C4-2B (cell line): ENCODE measurements around the gene ODF2.
A peak's percentile ranks its signal among the peaks of the same experiment; 100 is the strongest.

Source experiments
- H3K27ac ChIP-seq: fragments of 450-650 bp; 2 replicates; pipeline ENCODE4 v1.5.1; 2017
- CTCF ChIP-seq: fragments of 450-650 bp; conservative IDR thresholded peaks from 2 replicates; pipeline ENCODE4 v1.5.1; 2017; ENCODE audit warnings: mild to moderate bottlenecking
- ZFX ChIP-seq: fragments of 450-650 bp; IDR thresholded peaks from 2 replicates; pipeline ENCODE4 v1.6.1; 2017

The ODF2 gene

DNA sequence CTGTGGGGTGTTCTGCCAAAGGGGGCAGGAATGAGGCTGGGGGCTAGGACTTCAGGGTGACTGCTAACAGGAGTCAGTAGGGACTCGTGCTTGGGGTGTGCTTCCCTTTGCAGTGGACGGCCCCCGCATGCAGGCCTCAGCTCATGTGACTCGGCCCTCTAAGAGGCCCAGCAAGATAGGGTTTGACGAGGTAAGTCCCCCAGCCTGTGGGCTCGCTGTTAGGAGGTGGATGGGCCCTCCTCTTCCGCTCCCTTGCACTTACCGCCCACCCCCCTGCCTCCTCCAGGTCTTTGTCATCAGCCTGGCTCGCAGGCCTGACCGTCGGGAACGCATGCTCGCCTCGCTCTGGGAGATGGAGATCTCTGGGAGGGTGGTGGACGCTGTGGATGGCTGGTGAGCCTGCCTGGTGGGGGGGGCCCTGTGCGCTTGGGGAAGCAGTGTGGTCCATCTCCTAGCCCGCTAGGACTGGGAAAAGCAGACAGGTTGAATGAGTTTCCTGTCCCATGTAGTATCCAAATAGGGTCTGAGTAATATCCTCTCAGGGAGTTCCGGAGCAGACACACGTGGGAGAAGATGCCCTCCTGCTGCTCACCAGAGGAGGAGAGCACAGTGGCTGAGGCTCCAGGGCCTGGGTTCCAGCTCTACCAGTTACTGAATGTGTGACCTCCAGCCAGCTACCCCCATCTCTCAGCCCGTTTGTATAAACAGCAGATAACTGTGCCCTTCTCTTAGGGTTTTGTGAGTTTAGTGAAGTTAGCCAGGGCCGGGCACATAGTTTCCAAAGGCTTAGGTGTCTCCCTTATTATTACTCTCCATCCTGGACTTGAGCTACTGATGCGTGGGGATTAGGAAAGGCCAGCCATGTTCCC, 26.9 kb upstream of the ODF2 start:
- no peak overlapping the region for H3K27ac ChIP-seq
- TF ChIP-seq CTCF (no peak), ZFX (no peak)

DNA sequence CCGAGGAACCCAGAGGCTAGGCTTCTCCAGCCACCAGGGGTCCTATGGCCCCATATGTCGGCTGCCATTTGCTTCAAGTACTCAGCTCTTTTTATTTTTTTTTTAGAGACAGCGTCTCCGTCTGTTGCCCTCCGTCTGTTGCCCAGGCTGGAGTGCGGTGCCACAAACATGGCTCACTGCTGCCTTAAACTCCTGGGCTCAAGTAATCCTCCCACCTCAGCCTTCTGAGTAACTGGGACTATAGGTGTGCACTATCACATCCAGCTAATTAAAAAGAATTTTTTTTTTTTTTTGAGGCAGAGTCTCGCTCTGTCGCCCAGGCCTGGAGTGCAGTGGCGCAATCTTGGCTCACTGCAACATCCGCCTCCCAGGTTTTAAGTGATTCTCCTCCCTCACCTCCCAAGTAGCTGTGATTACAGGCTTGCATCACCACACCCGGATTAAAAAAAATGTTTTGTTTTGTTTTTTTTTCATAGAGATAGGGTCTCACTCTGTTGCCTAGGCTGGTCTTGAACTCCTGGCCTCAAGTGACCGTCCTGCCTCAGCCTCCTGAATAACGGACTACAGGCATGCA, 26.2 kb upstream of the ODF2 start:
- no peak overlapping the region for H3K27ac ChIP-seq
- no peak for TF ChIP-seq CTCF
- no peak for TF ChIP-seq ZFX

DNA sequence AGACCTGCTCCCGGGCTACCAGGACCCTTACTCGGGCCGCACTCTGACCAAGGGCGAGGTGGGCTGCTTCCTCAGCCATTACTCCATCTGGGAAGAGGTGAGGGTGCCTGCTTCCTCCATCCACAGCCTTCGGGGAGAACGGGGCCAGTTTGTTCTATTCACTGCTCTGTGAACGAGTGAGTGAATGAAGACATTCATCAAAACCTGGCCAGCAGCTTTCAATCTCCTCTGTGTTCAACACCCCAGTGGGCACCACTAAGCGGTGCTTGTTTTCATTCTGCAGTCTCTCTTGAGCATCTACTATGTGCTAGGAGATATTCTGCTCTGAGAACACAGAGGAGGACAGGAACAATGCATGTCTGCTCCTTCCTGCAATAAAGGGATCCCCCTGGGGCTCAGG, 24.6 kb upstream of the ODF2 start:
- TF ChIP-seq CTCF (no peak), ZFX (no peak)
- H3K27ac ChIP-seq = no peak overlapping the region

DNA sequence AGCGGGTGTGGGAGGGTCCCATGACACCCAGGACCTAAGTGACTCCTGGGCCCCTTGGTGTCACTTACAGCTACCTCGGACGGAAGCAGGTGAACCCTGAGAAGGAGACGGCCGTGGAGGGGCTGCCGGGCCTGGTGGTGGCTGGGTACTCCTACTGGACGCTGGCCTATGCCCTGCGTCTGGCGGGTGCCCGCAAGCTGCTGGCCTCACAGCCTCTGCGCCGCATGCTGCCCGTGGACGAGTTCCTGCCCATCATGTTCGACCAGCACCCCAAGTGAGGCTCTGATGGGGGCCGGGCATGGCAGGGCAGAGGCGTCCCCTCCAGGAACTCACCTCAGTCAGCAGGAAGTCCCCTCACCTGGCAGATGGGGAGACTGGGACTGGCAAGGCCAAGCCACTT, 21.5 kb upstream of the ODF2 start:
- TF ChIP-seq CTCF (no peak), ZFX (no peak)
- H3K27ac ChIP-seq = no peak overlapping the region

DNA sequence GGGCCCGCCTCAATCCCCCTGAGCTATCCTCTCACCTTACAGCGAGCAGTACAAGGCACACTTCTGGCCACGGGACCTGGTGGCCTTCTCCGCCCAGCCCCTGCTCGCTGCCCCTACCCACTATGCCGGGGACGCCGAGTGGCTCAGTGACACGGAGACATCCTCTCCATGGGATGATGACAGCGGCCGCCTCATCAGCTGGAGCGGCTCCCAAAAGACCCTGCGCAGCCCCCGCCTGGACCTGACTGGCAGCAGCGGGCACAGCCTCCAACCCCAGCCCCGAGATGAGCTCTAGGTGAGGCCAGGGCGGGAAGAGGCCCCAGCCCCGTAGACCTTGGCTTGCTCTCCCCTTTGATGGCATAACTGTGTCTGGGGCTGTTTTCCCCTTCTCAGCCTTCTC, 20.2 kb upstream of the ODF2 start:
- no peak overlapping the region for H3K27ac ChIP-seq
- no peak for TF ChIP-seq ZFX
- TF ChIP-seq CTCF = no peak

- H3K27ac ChIP-seq = peak overlapping the region; percentile 5; the same call in 1 of the 2 replicates
These were observed 17.3 kb upstream of the ODF2 start for GRCh38 chr9:128438343-128439109.

More at GRCh38 chr9:128438343-128439109, 17.3 kb upstream of the ODF2 start:
- TF ChIP-seq CTCF (peak; percentile 98), ZFX (no peak)
